ENCODE results near the gene EDNRA. TPM values are rescaled to one million over a fixed set of nuclear protein-coding genes. Genes with fewer than 3 reads are reported as not detected.

Gene EDNRA
- total RNA-seq, 1 experiment from 2014 or later = not detected

GRCh38 chr4:147518086-147518485, 37.2 kb downstream of the EDNRA start:
- BruUV-seq (replicated peaks) = no TSS peak
- Mint-ChIP-seq H3K4me3 (ENCODE audit: unreplicated experiment) (no peak overlapping the region), H3K4me1 (ENCODE audit: insufficient read depth, unreplicated experiment) (peaks cover 20% of the 10 kb centered on the region), H3K27ac (ENCODE audit: low read depth, unreplicated experiment) (no peak overlapping the region), H3K36me3 (ENCODE audit: insufficient read depth, unreplicated experiment) (no peaks in the 10 kb centered on the region), H3K27me3 (ENCODE audit: insufficient read depth, unreplicated experiment) (no peaks in the 10 kb centered on the region), H3K9me3 (ENCODE audit: unreplicated experiment) (no peaks in the 10 kb centered on the region)
- ChIA-PET POLR2A (interaction anchor here (2.0 kb wide), 1 partner anchor 64 kb away, joined by 7 read pairs; no protein-coding TSS in a partner anchor), CTCF (interaction anchor here (0.5 to 2.8 kb wide), 36 partner anchors 8 to 1604 kb away, joined by 3 to 60 read pairs (median 6); partner anchors contain the start of gene TMEM184C)
- intact Hi-C loops (cut with micrococcal nuclease) = loop anchor here (1.0 to 2.0 kb wide), 5 partner anchors 72 to 499 kb away; no protein-coding TSS in a partner anchor
- TF ChIP-seq CTCF (IDR thresholded peaks at IDR 0.05; ENCODE audit: unreplicated experiment) = no peak
- no peak for DNase-seq (ENCODE audit: unreplicated experiment)

GRCh38 chr4:147518846-147519767, 38.2 kb downstream of the EDNRA start:
- BruUV-seq (replicated peaks) = no TSS peak
- no peak overlapping the region for H3K27ac Mint-ChIP-seq (ENCODE audit: low read depth, unreplicated experiment)
- TF ChIP-seq CTCF (IDR thresholded peaks at IDR 0.05; ENCODE audit: unreplicated experiment) = peak; percentile 77
- no peaks in the 10 kb centered on the region for H3K36me3 Mint-ChIP-seq (ENCODE audit: insufficient read depth, unreplicated experiment)
- H3K4me3 Mint-ChIP-seq (ENCODE audit: unreplicated experiment) = no peak overlapping the region
- intact Hi-C loops (cut with micrococcal nuclease) = loop anchor here (1.0 to 2.0 kb wide), 5 partner anchors 71 to 500 kb away; no protein-coding TSS in a partner anchor
- H3K9me3 Mint-ChIP-seq (ENCODE audit: unreplicated experiment) = no peaks in the 10 kb centered on the region
- peak; percentile 77 for DNase-seq (ENCODE audit: unreplicated experiment)
- CTCF ChIA-PET = interaction anchor here (0.5 to 2.8 kb wide), 45 partner anchors 8 to 924 kb away, joined by 3 to 60 read pairs (median 5); partner anchors contain the start of gene TMEM184C
- H3K27me3 Mint-ChIP-seq (ENCODE audit: insufficient read depth, unreplicated experiment) = no peaks in the 10 kb centered on the region
- POLR2A ChIA-PET = interaction anchor here (2.0 kb wide), 1 partner anchor 63 kb away, joined by 7 read pairs; no protein-coding TSS in a partner anchor
- H3K4me1 Mint-ChIP-seq (ENCODE audit: insufficient read depth, unreplicated experiment) = peaks cover 21% of the 10 kb centered on the region

GRCh38 chr4:147524601-147525000, 43.7 kb downstream of the EDNRA start:
- no peaks in the 10 kb centered on the region for H3K9me3 Mint-ChIP-seq (ENCODE audit: unreplicated experiment)
- no peaks in the 10 kb centered on the region for H3K27me3 Mint-ChIP-seq (ENCODE audit: insufficient read depth, unreplicated experiment)
- H3K4me3 Mint-ChIP-seq (ENCODE audit: unreplicated experiment) = no peak overlapping the region
- TF ChIP-seq CTCF (IDR thresholded peaks at IDR 0.05; ENCODE audit: unreplicated experiment) = no peak
- no TSS peak for BruUV-seq (replicated peaks)
- ChIA-PET POLR2A (interaction anchor here (1.0 to 1.1 kb wide), 2 partner anchors 9 to 15 kb away, joined by 4 read pairs; no protein-coding TSS in a partner anchor), CTCF (interaction anchor here (0.7 to 1.5 kb wide), 2 partner anchors 25 to 54 kb away, joined by 3 to 4 read pairs; no protein-coding TSS in a partner anchor)
- no peak for DNase-seq (ENCODE audit: unreplicated experiment)
- no peaks in the 10 kb centered on the region for H3K36me3 Mint-ChIP-seq (ENCODE audit: insufficient read depth, unreplicated experiment)
- peaks cover 6% of the 10 kb centered on the region for H3K4me1 Mint-ChIP-seq (ENCODE audit: insufficient read depth, unreplicated experiment)
- intact Hi-C loops (cut with micrococcal nuclease) = no loop called here
- H3K27ac Mint-ChIP-seq (ENCODE audit: low read depth, unreplicated experiment) = no peak overlapping the region

All from MCF 10A (cell line).